ENCODE results near the gene FOXRED2.
"Not testable (repeated sequence)": the region's sequence is repeated elsewhere in the genome, so short reads cannot be mapped to it uniquely, and the experiment has no call there.

The FOXRED2 gene

DNA sequence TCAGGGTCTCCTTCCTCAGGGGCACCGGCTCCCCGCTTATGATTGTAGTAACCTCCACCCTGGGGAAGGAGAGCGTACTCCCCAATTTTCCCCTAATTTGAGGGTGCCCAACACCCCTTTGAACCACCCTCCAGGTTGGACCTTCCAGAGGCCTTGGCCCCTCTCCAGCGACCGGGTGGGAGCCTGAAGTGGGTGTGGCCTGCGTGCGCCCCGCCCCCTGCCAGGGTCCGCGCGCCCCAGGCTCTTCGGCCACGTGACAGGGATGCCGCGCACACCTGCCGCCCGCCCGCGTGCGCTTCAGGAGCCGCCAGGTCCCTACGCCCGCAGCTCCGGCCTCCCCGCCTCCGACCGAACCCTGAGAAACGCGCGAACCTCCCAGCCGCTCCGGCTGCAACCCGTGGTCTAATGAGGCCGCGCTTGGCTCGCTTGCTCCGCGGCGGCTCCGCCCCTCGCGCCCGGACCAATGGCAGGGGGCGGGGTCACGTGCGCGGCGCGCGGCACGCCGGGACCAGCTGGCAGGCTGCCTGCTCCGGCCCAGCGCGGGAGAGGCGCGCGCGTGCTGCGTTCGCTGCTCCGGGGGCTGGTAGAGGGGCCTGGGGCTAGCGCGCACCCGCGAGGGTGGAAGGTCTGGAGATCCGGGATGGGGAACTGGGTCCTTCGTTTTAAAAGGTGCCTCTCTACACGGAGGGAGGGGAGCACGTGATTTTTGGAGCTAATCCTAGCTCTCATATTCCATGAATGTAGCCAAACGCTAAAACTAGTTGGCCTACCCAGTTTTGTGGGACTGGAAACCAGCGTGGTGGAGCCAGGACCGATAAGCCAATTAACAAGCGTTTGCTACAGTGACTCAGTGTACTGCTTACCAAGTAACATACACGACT lies at the start of gene FOXRED2:
TSS of gene FOXRED2 (minus strand) at position 404 of the 881 bp plus-strand sequence. CDS start 618 bp downstream, outside the sequence.
- FAIRE-seq = no peak

- FAIRE-seq = no peak
These were observed 47.3 kb upstream of the FOXRED2 start for GRCh38 chr22:36554098-36554497.

DNA sequence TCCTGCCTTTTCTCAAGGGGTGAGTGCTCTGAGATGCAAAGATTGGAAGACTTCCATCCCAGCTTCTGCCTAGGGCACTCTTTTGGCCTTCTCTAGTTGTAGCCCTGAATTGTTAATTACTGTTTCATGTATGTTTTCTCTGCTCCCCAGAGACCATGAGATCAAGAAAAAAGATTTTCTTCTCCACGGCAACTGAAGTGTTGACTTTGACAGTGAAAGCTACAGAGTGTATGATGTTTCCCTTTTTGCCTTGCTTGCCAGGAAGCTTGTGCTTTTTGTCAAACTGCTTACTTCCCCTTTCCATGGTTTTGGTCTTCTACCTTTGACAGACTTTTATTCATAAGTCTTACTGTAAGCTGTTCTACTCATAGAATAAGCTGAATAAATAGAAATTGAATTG lies 45.4 kb upstream of the FOXRED2 start:
- FAIRE-seq = no peak

GRCh38 chr22:36550701-36551495 lies 44.1 kb upstream of the FOXRED2 start:
- FAIRE-seq = no peak

DNA sequence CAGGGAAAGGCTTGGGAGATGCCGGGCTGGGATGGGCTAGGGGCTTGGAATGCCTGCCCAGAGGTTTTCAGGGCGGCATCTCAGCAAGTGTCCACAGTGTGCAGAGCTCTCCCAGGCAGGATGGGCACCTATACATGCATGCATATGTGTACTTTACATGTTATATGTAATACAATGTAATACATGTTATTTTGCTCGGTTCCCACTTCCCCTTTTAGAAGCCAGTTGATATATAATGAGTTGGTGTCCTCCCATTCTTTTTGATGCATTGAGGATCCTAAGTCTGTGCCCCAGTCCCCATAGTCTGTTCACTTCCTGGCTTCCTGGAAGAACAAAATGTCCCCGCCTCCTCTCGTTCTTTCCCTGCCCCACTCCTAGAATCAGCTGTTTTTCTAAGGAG lies 42.2 kb upstream of the FOXRED2 start:
- FAIRE-seq = no peak

GRCh38 chr22:36548606-36549005 lies 41.8 kb upstream of the FOXRED2 start:
- FAIRE-seq = no peak

- no peak for FAIRE-seq
These were observed 40.1 kb upstream of the FOXRED2 start for GRCh38 chr22:36546932-36547331.

DNA sequence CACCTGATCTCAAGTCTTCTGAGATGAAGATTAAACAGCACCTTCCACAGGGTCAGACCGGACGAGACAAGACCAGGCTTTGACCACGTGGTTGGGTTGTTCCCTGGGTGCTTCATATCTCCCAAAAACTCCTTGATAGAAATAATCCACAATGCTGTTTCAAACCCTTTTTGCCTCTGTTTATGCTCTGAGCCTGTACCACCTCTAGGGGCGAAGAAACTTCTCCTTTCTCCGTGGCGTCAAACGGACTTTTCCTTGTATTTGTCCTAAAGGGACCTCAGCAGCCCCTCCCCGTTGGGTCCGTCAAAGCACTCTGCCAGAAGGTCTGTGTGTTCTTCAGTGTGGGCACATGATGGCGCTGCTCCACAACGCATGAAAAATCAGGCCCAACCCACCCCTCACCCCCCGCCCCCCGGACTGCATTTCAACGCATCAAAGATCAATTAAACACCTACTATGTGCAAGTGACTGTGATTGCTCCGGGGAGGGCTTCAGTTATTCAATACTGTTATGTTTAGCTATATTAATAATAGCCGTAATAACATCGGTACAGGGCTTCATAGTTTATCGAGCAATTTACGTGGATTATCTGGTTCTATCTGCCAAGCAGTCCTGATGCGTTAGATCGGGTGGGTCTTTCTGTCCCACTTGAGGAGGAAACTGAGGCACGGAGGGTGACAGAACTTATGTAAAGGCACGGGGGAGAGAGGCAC lies 39.4 kb upstream of the FOXRED2 start:
- no peak for FAIRE-seq

GRCh38 chr22:36544107-36544620 lies 37.3 kb upstream of the FOXRED2 start:
- no peak for FAIRE-seq

DNA sequence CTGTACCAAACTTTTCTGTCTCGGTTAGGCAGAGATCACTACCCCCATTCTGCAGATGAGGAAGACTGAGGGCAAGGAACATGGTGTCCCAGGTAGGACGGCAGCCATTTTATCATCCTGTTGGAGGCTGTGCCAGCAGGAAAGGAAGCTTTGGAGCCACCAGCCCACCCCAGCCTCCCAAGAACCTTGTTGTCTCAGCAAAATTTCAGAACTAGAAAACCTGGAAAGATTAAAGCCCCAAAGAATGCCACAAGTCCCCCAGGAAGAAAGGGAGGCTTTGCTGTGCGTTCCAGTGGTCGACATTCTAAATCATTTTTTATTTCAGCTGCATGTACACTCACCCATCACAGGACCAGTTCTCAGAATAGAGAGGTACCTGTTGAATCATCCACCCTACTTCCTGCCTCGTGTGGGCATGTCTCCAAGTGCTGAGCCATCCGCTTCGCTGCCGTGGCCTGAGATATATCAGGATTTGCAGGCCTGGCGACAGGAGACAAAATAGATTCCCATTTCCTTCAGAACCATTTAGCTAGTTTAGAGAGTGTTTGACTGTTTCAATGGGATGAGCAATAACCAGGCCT lies 35.1 kb upstream of the FOXRED2 start:
- FAIRE-seq = no peak

DNA sequence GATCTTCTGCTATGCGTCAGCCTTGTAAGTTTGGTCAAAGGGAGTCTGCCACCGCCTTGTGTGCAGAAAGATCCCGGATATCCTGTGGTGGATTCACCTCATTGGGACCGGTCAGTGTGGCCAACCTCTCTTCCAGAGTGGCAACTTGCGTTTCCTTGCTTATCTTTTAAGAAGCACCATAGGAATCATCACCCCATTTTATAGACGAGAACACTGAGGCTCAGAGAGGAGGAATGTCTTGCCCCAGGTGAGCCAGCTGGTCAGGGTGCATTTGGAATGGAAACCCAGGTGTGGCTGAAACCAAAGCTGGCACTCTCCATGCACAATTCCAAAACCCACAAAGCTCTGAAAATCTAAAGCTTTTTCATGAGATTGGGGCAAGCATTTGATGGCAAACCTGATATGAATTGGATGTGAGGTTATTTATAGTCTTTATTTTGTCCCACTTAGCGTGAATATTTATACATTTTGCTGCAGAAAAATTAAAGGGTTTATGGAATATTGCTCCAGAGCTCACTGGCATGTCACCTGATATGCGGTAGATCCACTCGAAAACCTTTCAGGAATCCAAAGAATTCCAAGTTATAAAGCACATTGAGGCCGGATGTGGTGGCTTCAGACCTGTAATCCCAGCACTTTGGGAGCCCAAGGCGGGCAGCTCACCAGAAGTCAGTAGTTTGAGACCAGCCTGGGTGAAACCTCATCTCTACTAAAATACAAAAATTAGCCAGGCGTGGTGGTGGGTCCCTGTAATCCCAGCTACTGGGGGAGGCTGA lies 34.2 kb upstream of the FOXRED2 start:
- FAIRE-seq = no peak

- FAIRE-seq = no peak
These were observed 31.7 kb upstream of the FOXRED2 start for GRCh38 chr22:36538529-36538928.

GRCh38 chr22:36536717-36537116 lies 29.9 kb upstream of the FOXRED2 start:
- FAIRE-seq = no peak

DNA sequence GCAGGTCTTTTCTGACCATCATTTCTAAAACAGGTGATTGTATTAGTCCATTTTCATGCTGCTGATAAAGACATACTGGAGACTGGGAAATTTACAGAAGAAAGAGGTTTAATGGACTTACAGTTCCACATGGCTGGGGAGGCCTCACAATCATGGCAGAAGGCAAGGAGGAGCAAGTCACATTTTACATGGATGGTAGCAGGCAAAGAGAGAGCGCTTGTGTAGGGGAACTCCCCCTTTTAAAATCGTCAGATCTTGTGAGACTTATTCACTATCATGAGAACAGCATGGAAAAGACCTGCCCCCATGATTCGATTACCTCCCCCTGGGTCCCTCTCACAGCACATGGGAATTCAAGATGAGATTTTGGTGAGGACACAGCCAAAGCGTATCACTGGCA lies 26.5 kb upstream of the FOXRED2 start:
- not testable (repeated sequence) for FAIRE-seq

- FAIRE-seq = no peak
These were observed 25.6 kb upstream of the FOXRED2 start for GRCh38 chr22:36532466-36532865.

DNA sequence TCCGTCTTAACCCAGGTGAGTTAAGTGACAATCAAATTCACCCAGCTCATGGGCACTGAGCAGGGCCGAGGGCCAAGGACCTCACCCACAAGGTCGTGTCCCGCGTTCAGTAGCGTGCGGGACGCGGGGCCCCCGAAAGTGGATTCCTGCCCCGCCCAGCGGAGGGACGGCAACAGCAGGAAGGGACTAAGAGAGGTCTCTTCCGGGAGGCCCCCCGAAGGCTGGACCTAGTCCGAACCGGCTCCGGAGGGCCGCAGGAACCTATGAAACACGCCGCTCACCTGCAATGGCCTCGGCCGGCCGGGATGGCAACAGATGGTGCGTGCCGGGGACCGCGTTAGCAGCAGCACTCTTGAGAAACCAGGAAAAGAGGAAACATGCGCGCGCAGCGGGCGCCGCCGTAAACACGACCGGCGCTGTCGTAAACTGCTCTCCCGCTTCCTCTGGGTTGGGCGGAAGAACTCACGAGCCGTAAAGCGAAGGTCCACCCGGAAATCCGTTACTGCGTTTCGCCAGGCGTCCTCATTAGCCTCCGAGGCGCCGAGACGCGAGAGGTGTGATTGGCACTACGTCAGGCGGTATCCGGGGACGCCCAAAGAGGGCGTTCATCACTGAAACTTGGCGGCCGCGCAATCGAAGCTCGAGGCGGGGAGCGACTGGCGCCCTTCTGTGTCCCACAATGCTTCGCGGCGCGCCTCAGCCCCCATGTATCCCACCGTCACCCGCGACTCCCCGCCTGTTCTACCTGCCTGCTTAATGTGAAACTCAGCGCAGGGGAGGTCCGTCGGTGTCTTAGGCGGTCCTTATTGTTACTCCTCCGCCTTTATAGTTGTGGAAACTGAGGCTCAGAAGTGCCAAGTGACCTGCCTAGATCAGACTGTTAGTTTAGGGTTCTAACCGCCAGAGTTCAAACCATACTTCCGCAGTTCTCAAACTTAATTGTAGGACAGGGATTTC lies 22.2 kb upstream of the FOXRED2 start, which contains the start of gene EIF3D:
TSS of gene EIF3D (minus strand) at position 372 of the 957 bp plus-strand sequence. CDS start 3,045 bp downstream, outside the sequence.
- peak; percentile 89 for FAIRE-seq

- FAIRE-seq = no peak
These were observed 21.5 kb upstream of the FOXRED2 start for GRCh38 chr22:36528341-36528740.

DNA sequence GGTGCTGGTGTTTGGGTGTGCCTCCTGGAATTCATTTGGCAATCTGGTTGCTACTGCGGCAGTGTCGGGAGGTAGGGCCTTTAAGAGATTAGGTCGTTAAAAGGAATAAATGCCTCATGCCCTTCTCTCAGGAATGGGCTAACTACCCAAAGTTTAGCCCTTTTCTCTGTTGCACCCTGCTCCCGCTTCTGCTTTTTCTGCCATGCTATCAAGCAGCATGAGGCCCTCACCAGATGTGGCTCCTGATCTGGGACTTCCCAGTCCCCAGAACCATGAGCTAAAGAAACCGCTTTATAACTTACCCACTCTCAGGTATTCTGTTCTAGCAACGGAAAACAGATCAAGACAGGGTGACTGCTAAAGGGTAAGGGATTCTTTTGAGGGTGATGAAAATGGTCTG lies 15.8 kb upstream of the FOXRED2 start:
- no peak for FAIRE-seq

DNA sequence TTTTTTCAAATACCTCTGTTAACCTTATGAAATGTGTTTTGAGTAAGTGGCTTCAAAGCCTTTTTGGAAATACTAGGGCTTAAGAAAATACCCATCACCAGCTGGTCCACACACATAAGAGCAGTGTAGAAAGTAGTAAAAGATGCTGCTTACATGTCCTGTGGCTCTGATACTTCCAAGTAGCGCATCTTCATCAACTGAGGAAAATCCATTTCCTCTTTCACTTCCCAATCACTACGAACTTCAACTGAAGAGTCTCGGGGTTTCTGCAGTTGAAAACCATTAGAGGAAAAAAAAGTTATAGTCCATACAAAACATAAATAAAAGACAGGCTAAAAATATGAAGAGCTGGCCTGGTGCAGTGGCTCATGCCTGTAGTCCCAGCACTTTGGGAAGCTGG lies 13.6 kb upstream of the FOXRED2 start:
- no peak for FAIRE-seq

- FAIRE-seq = not testable (repeated sequence)
These were observed 13.1 kb upstream of the FOXRED2 start for GRCh38 chr22:36519906-36520305.
